ENCODE measurements around the gene ZNF606. TPM values are rescaled to one million over a fixed set of nuclear protein-coding genes. Genes with fewer than 3 reads are reported as not detected.
"Not testable (repeated sequence)": the region's sequence is repeated elsewhere in the genome, so short reads cannot be mapped to it uniquely, and the experiment has no call there.

The ZNF606 gene
- total RNA-seq, 1 donor from 2014 or later, result 6.4 TPM

- intact Hi-C loops (cut with micrococcal nuclease), result no loop called here
- H3K4me1 Mint-ChIP-seq (ENCODE audit: low read depth), result no peaks in the 10 kb centered on the region
- H3K36me3 Mint-ChIP-seq (ENCODE audit: low read depth), result peaks cover 1% of the 10 kb centered on the region
- H3K9me3 Mint-ChIP-seq, result peaks cover 46% of the 10 kb centered on the region
- no peaks in the 10 kb centered on the region for H3K27me3 Mint-ChIP-seq (ENCODE audit: insufficient read depth)
- no peak for DNase-seq (ENCODE audit: low spot score)
- no peak overlapping the region for H3K4me3 Mint-ChIP-seq
- H3K27ac Mint-ChIP-seq, result no peak overlapping the region
These were observed 33.2 kb upstream of the ZNF606 start for GRCh38 chr19:58035863-58036262.

DNA sequence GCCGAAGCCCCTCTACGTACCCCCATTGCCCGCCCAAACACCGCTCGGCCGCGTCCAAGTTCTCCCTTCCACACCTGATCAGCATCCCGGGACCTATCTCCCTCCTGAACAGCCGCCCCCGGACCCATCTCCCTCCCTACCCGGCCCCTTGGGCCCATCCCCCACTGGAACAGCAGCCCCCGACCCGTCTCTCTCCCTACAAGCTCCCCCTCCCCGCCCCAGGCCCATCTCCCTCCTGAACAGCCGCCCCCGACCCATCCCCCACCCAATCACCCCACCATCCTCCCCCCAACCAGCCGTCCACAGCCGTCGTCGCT is 31.8 kb upstream of the ZNF606 start:
- Mint-ChIP-seq H3K36me3 (ENCODE audit: low read depth) (peaks cover 1% of the 10 kb centered on the region), H3K9me3 (peaks cover 44% of the 10 kb centered on the region), H3K27ac (no peak overlapping the region), H3K4me1 (ENCODE audit: low read depth) (no peaks in the 10 kb centered on the region), H3K4me3 (no peak overlapping the region), H3K27me3 (ENCODE audit: insufficient read depth) (no peaks in the 10 kb centered on the region)
- no peak for DNase-seq (ENCODE audit: low spot score)
- intact Hi-C loops (cut with micrococcal nuclease), result no loop called here

GRCh38 chr19:58033741-58034476 is 31.3 kb upstream of the ZNF606 start, which contains the start of gene ZSCAN1:
TSS of gene ZSCAN1 (plus strand) at chr19:58034025. CDS start at chr19:58037837, 3,812 bp downstream.
- intact Hi-C loops (cut with micrococcal nuclease), result no loop called here
- H3K27ac Mint-ChIP-seq, result no peak within 1 kb of the TSS
- no peak for DNase-seq (ENCODE audit: low spot score)
- no peaks in the 10 kb centered on the region for H3K27me3 Mint-ChIP-seq (ENCODE audit: insufficient read depth)
- peaks cover 47% of the 10 kb centered on the region for H3K9me3 Mint-ChIP-seq
- H3K4me1 Mint-ChIP-seq (ENCODE audit: low read depth), result no peaks in the 10 kb centered on the region
- peaks cover 1% of the 10 kb centered on the region for H3K36me3 Mint-ChIP-seq (ENCODE audit: low read depth)
- peak within 1 kb of the TSS; percentile 10 for H3K4me3 Mint-ChIP-seq

DNA sequence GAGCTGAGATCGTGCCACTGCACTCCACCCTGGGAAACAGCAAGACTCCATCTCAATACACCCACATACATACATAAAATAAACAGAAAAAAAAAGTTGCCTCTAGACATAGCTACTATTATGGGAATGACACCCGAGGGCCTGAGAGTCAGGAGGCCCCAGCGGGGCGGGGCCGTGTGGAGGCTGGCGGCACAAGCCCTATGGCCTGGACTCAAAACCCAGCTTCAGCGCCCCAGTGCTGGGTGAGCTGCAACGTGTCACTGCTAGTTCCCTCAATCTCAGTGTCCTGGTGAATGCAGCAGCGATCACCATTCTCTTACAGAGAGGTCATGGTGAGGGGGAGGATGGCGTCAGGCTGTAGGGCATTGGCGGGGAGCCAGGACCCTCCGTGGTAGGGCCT is 22.0 kb upstream of the ZNF606 start:
- DNase-seq (ENCODE audit: low spot score), result no peak
- Mint-ChIP-seq H3K27me3 (ENCODE audit: insufficient read depth) (no peaks in the 10 kb centered on the region), H3K4me3 (no peak overlapping the region), H3K9me3 (peaks cover 61% of the 10 kb centered on the region), H3K4me1 (ENCODE audit: low read depth) (no peaks in the 10 kb centered on the region), H3K27ac (no peak overlapping the region), H3K36me3 (ENCODE audit: low read depth) (peaks cover 4% of the 10 kb centered on the region)
- intact Hi-C loops (cut with micrococcal nuclease), result no loop called here

GRCh38 chr19:58022283-58022660 is 19.7 kb upstream of the ZNF606 start:
- Mint-ChIP-seq H3K9me3 (peaks cover 54% of the 10 kb centered on the region), H3K4me3 (no peak overlapping the region), H3K27ac (no peak overlapping the region), H3K36me3 (ENCODE audit: low read depth) (peaks cover 4% of the 10 kb centered on the region), H3K4me1 (ENCODE audit: low read depth) (no peaks in the 10 kb centered on the region), H3K27me3 (ENCODE audit: insufficient read depth) (no peaks in the 10 kb centered on the region)
- no peak for DNase-seq (ENCODE audit: low spot score)
- intact Hi-C loops (cut with micrococcal nuclease), result no loop called here

- Mint-ChIP-seq H3K27ac (no peak overlapping the region), H3K4me1 (ENCODE audit: low read depth) (no peaks in the 10 kb centered on the region), H3K36me3 (ENCODE audit: low read depth) (peaks cover 4% of the 10 kb centered on the region), H3K9me3 (peaks cover 54% of the 10 kb centered on the region), H3K4me3 (no peak overlapping the region), H3K27me3 (ENCODE audit: insufficient read depth) (no peaks in the 10 kb centered on the region)
- intact Hi-C loops (cut with micrococcal nuclease), result no loop called here
- no peak for DNase-seq (ENCODE audit: low spot score)
These were observed 19.1 kb upstream of the ZNF606 start for GRCh38 chr19:58021541-58022282.

DNA sequence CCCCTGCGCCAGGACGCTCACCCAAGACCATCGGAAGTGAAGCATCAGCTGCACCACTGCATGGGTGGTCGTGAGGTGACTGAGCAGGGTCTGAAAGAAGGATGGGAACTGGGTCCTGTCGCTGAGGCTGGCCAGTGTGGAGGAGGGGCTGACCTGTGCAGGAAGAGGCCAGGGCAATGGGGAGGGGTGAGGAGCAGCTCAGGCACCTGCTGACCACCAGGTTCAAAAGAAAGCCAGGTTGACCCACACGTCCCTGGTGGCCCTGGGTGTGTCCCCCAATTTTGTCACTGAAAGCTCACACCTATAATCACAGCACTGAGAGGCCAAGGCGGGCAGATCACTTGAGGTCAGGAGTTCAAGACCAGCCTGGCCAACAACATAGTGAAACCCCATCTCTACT is 17.5 kb upstream of the ZNF606 start:
- Mint-ChIP-seq H3K9me3 (peaks cover 53% of the 10 kb centered on the region), H3K4me1 (ENCODE audit: low read depth) (no peaks in the 10 kb centered on the region), H3K27ac (no peak overlapping the region), H3K36me3 (ENCODE audit: low read depth) (peaks cover 4% of the 10 kb centered on the region), H3K4me3 (no peak overlapping the region), H3K27me3 (ENCODE audit: insufficient read depth) (no peaks in the 10 kb centered on the region)
- intact Hi-C loops (cut with micrococcal nuclease), result no loop called here
- DNase-seq (ENCODE audit: low spot score), result no peak

- intact Hi-C loops (cut with micrococcal nuclease), result no loop called here
- no peak for DNase-seq (ENCODE audit: low spot score)
- H3K9me3 Mint-ChIP-seq, result peaks cover 56% of the 10 kb centered on the region
- H3K36me3 Mint-ChIP-seq (ENCODE audit: low read depth), result peaks cover 3% of the 10 kb centered on the region
- no peaks in the 10 kb centered on the region for H3K27me3 Mint-ChIP-seq (ENCODE audit: insufficient read depth)
- no peak overlapping the region for H3K4me3 Mint-ChIP-seq
- H3K4me1 Mint-ChIP-seq (ENCODE audit: low read depth), result no peaks in the 10 kb centered on the region
- H3K27ac Mint-ChIP-seq, result no peak overlapping the region
These were observed 11.5 kb upstream of the ZNF606 start for GRCh38 chr19:58014141-58014540.

DNA sequence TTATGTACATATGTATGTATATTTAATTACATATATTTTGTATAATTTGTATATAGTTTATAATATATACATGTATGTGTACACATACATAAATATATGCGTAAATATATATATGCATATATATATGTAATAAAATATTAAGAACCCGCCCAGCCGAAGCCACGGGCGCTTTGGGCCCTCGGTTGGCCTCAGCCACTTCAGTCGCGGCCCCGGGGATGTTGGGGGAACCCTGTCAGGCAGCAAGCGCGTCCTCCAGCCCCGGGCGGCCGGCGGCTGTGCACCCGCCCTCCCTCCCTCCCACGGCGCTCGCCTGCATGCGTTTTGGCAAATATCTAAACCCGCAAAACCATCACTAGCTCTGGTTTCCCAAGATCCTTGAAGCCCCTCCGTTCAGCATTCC is 7.9 kb upstream of the ZNF606 start:
- Mint-ChIP-seq H3K27ac (no peak overlapping the region), H3K36me3 (ENCODE audit: low read depth) (peaks cover 21% of the 10 kb centered on the region), H3K4me3 (peak overlapping the region; percentile 58), H3K9me3 (peaks cover 69% of the 10 kb centered on the region), H3K4me1 (ENCODE audit: low read depth) (no peaks in the 10 kb centered on the region), H3K27me3 (ENCODE audit: insufficient read depth) (no peaks in the 10 kb centered on the region)
- intact Hi-C loops (cut with micrococcal nuclease), result no loop called here
- no peak for DNase-seq (ENCODE audit: low spot score)

- DNase-seq (ENCODE audit: low spot score), result peak; percentile 53
- Mint-ChIP-seq H3K4me1 (ENCODE audit: low read depth) (no peaks in the 10 kb centered on the region), H3K27me3 (ENCODE audit: insufficient read depth) (no peaks in the 10 kb centered on the region), H3K4me3 (peak overlapping the region; percentile 81), H3K27ac (no peak overlapping the region), H3K36me3 (ENCODE audit: low read depth) (peaks cover 28% of the 10 kb centered on the region), H3K9me3 (peaks cover 69% of the 10 kb centered on the region)
- intact Hi-C loops (cut with micrococcal nuclease), result loop anchor here (10.0 kb wide), 2 partner anchors 175 to 295 kb away; partner anchors contain the start of genes ERVK3-1 and ZNF274
These were observed 7.2 kb upstream of the ZNF606 start for GRCh38 chr19:58009666-58010301.

- H3K4me1 Mint-ChIP-seq (ENCODE audit: low read depth), result no peaks in the 10 kb centered on the region
- H3K9me3 Mint-ChIP-seq, result peaks cover 70% of the 10 kb centered on the region
- H3K36me3 Mint-ChIP-seq (ENCODE audit: low read depth), result peaks cover 33% of the 10 kb centered on the region
These were observed 6.7 kb upstream of the ZNF606 start for GRCh38 chr19:58009301-58009665.

DNA sequence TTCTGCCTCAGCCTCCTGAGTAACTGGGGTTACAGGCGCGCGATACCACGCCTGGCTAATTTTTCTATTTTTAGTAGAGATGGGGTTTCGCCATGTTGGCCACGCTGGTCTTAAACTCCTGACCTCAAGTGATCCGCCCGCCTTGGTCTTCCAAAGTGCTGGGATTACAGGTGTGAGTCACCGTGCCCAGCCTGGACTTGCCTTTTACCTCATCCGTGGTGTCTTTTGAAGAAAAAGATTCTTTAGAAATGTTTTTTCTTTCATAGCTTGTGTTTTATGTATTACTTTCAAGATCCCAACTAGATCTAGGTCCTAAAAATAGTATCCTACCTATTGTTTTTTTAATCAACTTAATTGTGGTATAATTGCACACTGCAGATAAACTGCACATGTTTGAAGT is 6.3 kb upstream of the ZNF606 start:
- H3K27me3 Mint-ChIP-seq (ENCODE audit: insufficient read depth); H3K4me1 Mint-ChIP-seq (ENCODE audit: low read depth); DNase-seq (ENCODE audit: low spot score); H3K27ac Mint-ChIP-seq: not testable (repeated sequence)
- Mint-ChIP-seq H3K9me3 (peaks cover 72% of the 10 kb centered on the region), H3K36me3 (ENCODE audit: low read depth) (peaks cover 38% of the 10 kb centered on the region), H3K4me3 (peak overlapping the region; percentile 81)
- intact Hi-C loops (cut with micrococcal nuclease), result loop anchor here (10.0 kb wide), 2 partner anchors 176 to 296 kb away; partner anchors contain the start of genes ERVK3-1 and ZNF274

More at GRCh38 chr19:58009301-58009665, 6.7 kb upstream of the ZNF606 start:
- no peak for DNase-seq (ENCODE audit: low spot score)
- Mint-ChIP-seq H3K4me3 (peak overlapping the region; percentile 81), H3K27me3 (ENCODE audit: insufficient read depth) (no peaks in the 10 kb centered on the region), H3K27ac (no peak overlapping the region)
- intact Hi-C loops (cut with micrococcal nuclease), result loop anchor here (10.0 kb wide), 2 partner anchors 176 to 296 kb away; partner anchors contain the start of genes ERVK3-1 and ZNF274

DNA sequence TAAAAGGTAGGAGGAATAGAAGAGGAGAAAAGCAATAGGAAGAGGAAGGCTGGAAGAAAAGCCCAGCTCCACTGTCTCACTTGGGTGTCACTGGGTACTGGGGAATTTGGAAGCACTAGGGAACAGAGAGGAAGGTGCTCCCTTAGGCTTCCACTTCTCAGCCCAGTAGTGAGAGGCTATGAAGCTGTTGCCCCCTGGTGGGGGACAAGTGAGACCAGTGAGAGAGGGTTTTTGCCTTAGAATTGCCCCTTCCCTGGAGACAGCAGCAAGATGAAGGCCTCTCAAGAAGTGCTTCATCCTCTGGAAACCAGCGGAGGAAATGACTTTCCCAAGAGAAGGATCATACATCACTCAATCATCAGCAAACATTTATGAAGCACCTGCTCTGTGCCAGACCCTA is 4.7 kb upstream of the ZNF606 start:
- Mint-ChIP-seq H3K4me1 (ENCODE audit: low read depth) (peaks cover 9% of the 10 kb centered on the region), H3K4me3 (no peak overlapping the region), H3K36me3 (ENCODE audit: low read depth) (peaks cover 43% of the 10 kb centered on the region), H3K27ac (no peak overlapping the region), H3K27me3 (ENCODE audit: insufficient read depth) (no peaks in the 10 kb centered on the region), H3K9me3 (peaks cover 61% of the 10 kb centered on the region)
- intact Hi-C loops (cut with micrococcal nuclease), result loop anchor here (10.0 kb wide), 2 partner anchors 178 to 298 kb away; partner anchors contain the start of genes ERVK3-1 and ZNF274
- no peak for DNase-seq (ENCODE audit: low spot score)
